Posterior vena cava (tissue), 2 donors: ENCODE results near the gene RSAD2. TPM values are rescaled to one million over a fixed set of nuclear protein-coding genes. Genes with fewer than 3 reads are reported as not detected.

Source experiments
- DNase-seq: peaks from one replicate; pipeline ENCODE4 v3.0.0-alpha.2; 2020; ENCODE audit warnings: low spot score
- intact Hi-C, 2 donors: fragments of 100-400 bp; cut with DNase I; formaldehyde crosslinking; loops; one replicate each; pipeline versions ENCODE4 v1.14.1 to v1.14.2; 2022 to 2023
- total RNA-seq, 2 donors: library from RNA; stranded (reverse); fragmentation: NEBNext Ultra II Directional; extraction: Animal tissue kit (Norgen Biotek cat#: 25700); gene quantifications; one replicate each; pipeline ENCODE4 v1.2.1, GENCODE V29; 2021
- donor health status: DM: yes; HTN: yes; CAD: no.
- donor health status: DM: yes; HTN: yes; CAD: no.

RSAD2 gene
- total RNA-seq, 2 donors from 2014 or later = 3.8 to 6.9 TPM

DNA sequence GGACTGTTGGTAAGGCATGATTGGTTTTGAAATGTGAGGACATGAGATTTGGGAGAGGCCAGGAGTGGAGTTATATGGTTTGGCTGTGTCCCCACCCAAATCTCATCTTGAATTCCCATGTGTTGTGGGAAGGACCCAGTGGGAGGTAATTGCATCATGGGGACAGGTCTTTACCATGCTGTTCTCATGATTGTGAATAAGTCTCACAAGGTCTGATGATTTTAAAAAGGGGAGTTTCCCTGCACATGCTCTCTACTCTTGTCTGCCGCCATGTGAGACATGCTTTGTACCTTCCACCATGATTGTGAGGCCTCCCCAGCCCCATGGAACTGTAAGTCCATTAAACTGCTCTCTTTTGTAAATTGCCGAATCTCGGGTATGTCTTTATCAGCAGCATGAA is 17.3 kb upstream of the RSAD2 start:
- intact Hi-C loops = no loop called here
- no peak for DNase-seq

DNA sequence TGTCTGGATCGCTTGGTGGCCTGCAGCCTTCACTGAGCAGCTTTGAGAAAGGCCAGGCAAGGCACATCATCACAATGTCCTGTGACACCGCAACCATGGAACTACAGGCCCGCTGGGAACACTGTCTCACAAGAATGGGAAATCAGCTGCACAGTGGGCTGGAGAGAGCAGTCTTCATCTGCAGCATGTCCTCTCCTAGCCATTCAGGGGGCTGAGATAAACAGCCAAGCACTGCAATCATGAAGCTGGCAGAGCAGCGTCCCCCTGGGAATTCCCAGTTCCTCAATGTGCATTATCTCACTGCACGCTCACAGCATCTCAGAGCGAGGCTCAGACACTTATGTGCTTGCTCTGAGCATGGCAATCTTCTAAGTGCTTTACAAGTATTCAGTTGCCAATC is 13.8 kb upstream of the RSAD2 start:
- intact Hi-C loops = no loop called here
- no peak for DNase-seq

DNA sequence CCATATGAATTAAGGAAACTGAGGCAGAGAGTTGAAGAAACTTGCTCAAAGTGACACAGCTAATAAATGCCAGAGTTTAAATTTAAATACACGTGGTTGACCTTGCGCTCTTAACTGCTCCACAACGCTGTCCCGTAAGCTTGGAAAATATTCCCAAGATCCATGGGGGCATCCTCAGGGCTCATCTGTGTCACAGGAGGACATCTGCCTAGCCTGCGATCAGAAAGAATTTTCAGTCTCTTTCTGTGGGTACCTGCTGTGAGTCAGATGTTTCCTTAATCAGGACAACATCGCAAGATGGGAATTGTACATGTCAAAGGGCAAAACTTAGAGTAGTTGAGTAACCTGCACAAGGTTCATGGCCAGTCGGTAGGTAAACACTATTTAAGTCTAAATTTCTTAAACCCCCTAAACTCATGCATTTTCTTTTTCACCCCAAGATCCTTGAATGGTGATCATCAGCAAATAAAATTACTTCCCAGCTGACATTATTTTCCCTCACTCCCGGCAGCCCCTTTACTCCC is 13.3 kb upstream of the RSAD2 start:
- intact Hi-C loops = no loop called here
- no peak for DNase-seq

DNA sequence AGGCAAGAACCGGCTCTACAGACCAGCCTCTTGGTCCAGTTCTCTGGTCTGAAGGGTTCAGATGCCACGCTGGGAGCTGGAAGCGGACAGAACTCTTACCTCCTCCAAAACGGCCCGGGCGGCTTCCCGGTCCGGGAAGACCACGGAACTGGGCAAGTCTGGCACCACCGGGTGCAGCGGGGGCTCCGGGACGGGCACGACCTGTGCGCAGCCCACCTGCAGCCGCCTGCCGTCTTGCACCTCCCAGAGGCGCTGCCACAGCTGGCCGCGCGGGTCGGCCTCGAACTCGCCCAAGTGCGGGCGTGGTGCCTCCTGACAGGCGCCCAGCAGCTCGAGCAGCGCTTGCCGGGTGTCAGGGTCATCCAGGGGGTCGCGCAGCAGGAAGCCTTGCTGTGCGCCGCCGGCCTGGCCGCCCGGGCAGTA is 12.6 kb upstream of the RSAD2 start:
- intact Hi-C loops = no loop called here
- DNase-seq = peak; percentile 83

DNA sequence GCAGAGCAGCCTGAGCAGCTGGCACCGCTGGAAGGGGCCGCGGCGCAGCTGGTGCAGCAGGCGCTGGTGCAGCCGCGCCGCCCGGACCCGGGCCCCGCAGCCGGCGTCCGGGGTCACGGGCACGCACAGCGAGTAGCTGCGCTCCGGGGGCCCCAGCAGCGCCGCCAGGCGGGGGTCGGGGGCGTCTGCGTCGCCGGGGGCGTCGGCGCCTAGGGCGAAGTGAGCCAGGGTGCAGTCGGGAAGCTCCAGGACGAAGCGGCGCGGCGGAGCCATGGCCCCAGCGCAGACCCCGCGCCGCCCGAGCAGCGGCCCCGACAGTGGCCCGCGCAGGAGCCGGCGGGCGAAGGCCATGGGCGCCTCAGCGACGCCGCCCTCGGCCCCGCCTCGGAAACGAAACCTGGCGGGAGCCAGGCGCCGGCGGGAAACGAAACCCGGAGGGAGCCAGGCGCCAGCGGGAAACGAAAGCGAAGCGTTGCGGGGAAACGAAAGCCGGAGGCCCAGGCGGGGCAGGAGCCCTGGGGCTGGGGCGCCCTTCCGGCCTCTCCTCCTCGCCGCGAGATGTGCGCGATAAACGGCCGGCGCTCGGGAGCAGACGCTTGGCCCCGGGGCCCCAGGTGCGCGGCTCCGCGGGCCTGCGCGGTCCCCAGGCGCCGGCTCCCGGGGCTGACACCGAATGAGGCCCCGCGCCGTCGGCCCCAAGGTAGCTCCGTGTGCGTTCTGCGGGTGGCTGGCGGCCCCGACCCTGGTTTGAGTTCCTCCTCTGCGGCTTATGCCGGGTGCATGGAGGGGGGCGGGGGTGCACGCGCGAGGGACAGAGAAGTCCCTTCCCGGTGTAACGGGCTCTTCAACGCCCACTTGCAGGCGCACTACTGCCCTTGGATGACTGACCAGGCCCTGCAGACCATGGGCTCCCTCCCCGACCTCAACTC is 12.0 kb upstream of the RSAD2 start, which contains the start of gene CMPK2:
TSS of gene CMPK2 (minus strand) at position 562 of the 929 bp plus-strand sequence. CDS start at position 351, 211 bp downstream.
- intact Hi-C loops = no loop called here
- peak; percentile 90 for DNase-seq

DNA sequence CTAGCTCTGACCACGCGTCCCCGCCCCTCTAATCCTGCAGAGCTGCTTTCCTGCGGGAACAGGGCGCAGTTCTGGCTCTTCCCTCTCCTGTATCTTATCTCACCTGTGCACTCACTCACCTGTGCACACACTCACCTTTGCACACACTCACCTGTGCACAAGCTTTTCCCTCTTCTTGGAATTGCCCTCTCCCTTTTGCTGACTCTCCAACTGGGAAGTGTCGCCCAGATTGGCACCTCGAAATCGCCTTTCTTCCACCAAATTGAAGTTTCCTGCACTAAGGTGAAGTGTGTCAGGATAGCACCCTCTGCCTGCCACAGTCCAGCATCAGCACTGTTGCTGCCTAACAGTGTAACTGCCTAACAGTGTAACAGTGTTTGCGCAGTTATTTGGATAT is 11.3 kb upstream of the RSAD2 start:
- DNase-seq = no peak
- intact Hi-C loops = no loop called here

DNA sequence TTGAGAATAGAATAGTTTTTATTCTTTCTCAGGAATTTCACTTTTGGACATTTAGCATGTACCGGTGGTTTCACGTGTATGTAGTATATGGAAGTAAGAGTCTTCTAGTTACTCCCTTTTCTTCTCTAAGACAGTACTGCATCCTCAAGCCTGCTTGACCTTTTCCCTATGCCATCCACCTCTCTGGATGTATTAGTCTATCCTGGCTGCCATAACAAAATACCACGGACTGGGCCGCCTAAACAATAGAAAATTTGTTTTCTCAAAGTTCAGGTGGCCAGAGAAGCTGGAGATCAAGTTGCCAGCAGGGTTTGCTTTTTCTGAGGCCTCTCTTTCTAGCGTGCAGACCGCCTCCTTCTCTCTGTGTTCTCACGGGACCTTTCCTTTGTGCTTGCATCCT is 10.6 kb upstream of the RSAD2 start:
- DNase-seq = no peak
- intact Hi-C loops = no loop called here

DNA sequence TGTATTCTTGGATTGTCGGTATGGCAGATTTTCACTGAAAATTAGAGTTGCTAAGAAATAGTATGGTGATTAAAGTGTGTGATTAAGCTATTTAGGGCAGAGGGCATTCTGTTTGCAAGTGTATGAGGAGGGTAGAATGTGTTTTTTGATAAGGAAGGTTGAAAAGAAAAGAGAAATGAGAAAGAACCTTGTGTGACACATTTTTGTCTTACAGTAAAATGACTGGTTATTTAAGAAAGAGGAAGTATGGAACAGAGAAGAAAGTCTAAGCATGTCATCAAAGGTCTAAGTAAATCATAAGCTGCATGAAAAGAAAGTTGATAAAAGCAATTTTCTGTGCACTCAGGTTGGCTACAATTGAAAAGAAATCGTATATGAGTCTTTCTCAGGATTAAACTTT is 5.2 kb upstream of the RSAD2 start:
- intact Hi-C loops = no loop called here
- DNase-seq = no peak

DNA sequence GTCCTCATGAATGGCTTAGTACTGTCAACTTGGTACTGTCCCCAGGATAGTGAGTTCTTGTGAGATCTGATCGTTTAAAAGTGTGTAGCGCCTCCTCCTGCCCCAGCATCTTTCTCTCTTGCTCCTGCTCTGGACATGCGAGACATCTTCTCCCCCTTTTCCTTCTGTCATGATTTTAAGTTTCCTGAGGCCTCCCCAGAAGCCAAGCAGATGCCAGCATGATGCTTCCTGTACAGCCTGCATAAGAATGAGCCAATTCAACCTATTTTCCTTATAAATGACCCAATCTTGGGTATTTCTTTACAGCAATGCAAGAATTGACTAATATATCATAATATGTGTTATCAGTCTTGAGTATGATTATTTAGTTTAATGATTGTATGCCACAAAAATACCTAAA is 3.5 kb upstream of the RSAD2 start:
- intact Hi-C loops = no loop called here
- DNase-seq = no peak

DNA sequence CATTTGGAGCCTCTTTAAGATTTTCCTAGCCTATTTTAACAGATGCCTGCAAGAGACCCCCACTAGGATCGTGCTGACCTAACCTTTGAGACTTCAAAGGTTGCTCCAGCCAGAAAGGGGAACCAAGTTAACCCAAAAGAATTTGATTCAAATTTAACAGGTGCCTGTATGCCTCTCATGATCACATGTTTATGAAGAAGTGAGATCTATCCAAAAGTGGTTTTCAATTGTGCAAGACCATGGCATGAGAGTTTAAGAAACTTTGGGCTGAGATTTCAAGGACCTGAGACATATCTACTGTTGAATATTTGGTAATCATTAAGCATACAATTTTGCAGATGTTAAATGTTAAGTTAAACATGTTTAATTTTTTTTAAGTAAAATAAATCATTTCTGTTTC is 1.3 kb upstream of the RSAD2 start:
- intact Hi-C loops = no loop called here
- DNase-seq = no peak

DNA sequence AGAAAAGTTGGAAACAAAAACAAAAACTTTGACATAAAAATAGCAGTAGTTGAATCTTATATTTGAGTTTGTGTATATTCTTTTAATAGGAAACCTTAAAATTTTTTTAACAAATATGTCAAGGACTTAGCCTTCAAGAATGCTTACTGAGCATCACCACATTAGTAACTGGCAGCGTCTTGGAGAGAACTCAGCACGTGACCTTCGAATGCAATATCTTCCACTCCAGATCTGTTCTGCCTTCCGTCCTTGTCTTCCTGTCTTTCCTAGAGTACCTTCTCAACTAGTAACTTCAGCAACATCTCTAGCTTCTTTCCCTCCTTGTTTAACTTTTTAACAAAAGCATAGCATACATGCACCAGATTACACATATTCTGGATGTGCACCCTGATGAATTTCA is 972 bp downstream of the RSAD2 start:
- intact Hi-C loops = no loop called here
- DNase-seq = no peak

DNA sequence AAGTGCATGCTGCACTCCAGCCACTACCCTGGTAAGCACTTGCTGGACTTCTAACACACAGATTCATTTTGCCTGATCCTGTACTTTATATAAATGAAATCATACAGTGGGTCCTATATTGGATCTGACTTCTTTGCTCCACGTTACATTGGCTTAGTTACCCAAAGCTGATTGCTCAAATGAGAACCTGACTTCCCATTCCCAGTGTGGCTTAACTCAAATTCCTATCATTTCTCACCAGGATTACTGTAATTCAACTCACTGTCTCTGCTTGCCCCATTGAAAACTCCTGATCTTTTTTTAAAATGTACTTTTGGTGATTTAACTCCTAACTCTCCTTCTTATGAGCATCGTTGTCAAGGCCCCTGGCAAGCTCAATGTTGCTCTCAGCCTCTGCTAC is 1.4 kb downstream of the RSAD2 start:
- intact Hi-C loops = no loop called here

DNA sequence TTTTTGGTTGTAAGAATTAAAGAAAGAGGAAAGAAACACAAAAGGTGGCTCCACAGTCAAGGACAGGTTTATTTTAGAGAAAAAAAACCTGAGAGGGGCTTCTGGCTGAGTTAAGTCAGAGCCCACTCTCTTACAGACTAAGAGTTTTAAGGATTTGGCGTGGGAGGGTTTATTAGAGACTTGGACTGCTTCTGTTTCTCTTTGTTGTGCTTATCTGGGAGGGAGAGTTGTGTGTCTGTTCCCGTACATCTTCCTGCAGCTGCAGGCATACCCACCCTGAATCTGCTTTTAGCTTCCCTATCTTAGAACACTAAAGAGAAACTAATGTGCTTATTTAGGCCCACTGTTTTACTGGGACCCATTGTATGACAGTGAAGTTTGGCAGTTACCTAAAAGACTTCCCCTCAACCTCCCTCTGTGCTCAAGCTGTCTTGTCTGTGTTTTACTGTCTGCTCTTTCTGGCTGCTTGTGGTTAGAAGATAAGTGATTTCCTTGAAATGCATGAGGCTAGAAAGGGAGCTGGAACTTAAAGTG is 2.7 kb downstream of the RSAD2 start:
- DNase-seq = no peak
- intact Hi-C loops = no loop called here

More for the DNA sequence above, 1.4 kb downstream of the RSAD2 start:
- DNase-seq = no peak

DNA sequence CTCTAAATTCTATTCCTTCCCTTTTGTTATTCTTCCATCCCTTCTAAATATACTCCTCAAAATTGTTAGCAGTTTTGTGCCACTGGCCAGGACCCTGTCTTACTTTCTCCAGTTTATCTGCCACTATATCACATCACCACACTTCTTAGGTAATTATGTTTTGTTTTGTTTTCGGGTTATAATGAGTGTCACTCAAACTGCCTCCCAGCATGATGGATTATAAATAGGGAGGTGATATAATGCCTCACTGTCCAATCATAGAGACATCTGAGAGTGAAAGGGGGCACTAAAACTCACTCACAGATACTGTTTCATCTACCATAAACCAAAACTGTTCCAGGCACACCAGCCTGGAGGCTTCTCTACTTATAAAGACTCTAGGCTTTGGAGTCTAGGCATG is 3.5 kb downstream of the RSAD2 start:
- intact Hi-C loops = no loop called here
- no peak for DNase-seq

DNA sequence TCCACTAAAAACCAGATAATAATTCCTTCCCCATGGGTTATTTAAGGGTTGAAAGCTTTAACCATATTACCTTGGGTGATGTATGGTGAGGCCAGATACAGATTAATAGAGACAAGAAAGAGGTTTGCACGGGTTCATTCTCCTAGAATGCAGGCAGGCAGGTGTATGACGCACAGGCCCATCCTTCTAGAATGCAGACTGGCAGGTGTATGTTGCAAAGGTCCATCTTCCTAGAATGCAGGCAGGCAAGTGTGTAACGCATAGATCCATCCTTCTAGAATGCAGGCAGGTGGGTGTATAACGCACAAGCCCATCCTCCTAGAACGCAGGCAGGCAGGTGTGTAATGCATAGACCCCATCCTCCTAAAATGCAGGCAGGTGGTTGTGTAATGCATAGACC is 3.9 kb downstream of the RSAD2 start:
- no peak for DNase-seq
- intact Hi-C loops = no loop called here

DNA sequence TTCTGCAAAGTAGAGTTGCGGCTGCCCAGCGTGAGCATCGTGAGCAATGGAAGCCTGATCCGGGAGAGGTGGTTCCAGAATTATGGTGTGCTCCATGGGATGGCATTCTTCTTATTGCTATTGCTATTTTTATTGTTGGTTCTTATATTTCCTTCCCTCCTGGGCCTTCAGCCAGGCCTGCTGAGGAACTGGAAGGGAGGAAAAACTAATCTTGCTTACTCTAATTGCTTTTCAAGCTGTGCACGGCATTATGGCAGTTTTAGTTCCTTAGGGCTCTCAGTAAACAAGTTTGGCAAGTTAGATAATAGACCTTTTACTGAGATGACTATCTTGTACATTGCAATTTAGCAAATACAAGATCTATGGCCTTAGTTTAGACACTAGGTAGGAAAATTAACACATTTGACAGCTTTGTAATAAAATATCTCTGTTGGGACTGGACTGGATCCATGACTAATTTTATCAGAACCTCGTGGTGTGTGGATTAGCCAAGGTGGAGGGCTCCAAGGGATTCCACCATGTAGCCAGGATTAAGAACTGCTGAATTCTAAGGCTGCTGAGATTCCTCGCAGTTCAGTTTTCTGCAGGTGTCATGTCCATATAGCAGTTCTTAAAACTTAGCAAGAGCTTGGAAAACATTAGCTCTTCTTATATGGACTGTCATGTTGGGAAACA is 6.0 kb downstream of the RSAD2 start:
- intact Hi-C loops = no loop called here
- no peak for DNase-seq

DNA sequence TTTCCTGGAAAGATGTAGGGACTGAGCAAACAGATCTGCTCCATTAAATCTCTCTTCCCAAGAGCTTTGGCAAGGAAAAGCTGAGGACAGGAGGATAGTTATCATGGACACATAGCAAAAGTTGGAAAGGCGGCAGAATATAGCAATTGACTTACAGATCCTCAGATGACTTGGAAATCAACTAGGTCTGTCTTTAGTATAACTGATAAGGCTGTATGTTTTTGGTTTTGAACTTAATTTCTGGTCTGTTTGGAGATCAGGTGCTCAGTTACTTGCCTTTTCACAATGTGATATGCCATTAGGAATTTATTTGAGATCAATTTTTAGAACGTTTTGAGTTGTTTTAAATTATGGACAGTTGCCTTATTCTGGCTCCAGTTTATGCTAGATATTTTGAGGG is 8.0 kb downstream of the RSAD2 start:
- DNase-seq = no peak
- intact Hi-C loops = no loop called here

DNA sequence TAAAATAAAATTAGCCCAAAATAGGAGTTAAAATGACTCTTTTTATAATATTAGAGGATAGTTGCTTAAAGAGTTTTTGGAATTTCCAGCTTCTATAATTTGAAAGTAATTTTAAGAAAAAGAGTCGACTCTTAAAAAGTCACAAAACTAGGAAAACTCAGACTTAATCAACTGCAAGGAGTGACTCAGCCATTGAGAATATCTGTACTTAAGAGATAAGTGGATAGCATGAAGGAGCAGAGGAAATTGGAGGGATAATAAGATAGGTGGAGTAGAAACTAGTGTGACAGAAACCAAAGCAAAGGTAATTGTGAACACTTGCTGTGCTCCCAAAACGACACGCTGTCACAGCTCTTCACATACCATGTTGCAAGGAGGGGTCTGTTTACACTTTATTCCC is 8.4 kb downstream of the RSAD2 start:
- DNase-seq = no peak
- intact Hi-C loops = no loop called here

DNA sequence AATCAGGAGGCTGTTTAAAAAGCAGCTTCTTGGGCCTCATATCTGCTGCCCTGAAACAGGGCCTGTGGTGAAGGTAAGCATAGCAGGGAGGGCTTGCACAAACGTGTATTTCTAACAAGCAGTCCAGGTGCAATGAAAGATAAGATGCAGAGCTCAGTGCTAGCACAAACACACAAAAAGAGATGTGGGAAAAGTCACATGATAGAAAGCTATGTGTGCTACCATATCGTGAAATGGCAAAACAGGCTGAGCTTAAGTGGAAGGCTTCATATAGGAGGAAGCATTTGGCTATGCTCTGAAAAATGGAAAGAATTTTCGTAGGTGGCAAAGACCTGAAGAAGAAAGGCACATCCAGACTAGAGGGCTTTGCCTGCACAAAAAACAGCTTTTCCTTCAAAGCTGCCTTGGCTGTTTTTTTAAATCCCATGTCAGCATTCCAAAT is 10.2 kb downstream of the RSAD2 start:
- no peak for DNase-seq
- intact Hi-C loops = no loop called here

DNA sequence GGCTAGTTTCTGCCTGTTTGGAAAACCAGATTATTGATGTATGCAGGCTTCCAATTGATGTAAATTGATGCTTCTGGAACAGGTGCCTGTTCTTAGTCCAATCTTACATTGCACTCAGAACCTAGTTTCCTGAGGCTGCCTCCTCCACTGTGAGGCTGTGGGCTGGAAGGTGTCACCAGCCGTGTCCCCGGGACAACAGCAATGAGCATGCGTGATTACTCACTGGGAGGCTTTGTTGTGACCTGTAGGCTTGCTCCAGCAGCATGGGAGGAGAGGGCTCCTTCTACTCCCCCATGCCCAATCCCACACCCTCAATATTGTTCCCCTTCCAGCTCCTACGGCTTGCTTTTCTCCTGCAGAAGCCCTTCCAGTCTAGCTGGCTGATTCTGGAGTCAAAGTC is 11.1 kb downstream of the RSAD2 start:
- DNase-seq = no peak
- intact Hi-C loops = no loop called here
